SIG-M5 (cell line): ENCODE results near the gene ALDH9A1.
"Not testable (repeated sequence)": the region's sequence is repeated elsewhere in the genome, so short reads cannot be mapped to it uniquely, and the experiment has no call there.

Experiments
- DNase-seq: peaks from one replicate; lab custom pipeline; 2025; lab: John Stamatoyannopoulos, UW

Gene ALDH9A1

DNA sequence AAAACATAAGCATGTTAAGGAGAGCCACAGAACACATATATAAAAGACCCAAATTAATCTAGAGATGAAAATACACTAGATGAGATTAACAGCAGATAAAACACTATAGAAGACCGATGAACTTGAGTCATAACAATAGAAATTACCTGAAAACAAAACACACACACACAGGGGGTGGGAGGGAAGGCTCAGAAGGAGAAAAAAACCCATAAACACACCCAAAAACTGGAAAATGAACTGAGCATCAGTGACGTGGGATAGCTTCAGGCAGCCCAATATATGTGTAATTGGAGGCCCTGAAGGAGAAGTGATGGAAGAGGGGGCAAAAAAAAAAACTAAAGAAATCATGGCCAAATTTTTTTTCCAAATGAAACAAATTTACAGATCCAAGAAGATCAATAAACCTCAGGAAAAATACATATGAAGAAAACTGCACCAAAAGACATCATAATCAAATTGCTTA, 11.4 kb downstream of the ALDH9A1 start:
- no peak for DNase-seq

DNA sequence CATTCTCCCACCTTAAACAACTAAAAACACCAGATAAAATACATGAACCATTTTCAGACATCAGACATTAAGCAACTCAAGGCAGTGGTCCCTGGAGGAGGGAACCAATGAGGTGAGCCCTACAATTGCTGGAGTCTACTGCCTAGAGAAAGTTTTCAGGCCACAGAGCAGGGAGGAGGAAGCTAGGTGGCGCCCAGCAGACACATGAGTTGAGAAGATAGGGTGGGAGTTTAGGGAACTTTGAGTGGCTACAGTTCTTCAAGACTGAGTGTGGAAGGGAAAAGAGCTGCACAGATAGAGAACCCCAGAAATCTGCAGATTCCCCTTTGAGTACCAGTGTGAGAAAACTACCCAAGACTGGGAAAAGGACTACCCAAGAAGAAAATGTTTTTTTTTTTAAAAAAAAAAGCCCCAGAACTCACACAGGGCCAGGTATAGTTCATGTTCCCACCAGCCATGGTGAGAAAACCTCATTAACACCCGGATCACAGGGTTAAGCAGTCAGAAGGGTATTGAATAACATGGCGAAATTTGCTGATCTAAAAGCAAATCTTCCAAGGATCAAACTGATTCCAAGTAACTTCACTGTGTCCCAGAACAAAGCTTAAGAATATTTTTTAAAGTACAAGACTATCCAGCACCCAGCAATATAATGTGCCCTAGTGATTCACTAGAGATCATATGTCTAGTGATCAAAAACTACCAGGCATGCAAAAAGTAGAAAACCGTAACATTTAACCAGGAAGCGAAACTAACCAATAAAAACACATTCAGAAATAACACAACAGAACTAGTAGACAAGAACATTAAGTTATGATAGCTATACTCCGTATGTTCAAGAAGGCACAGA, 12.0 kb downstream of the ALDH9A1 start:
- DNase-seq: no peak

DNA sequence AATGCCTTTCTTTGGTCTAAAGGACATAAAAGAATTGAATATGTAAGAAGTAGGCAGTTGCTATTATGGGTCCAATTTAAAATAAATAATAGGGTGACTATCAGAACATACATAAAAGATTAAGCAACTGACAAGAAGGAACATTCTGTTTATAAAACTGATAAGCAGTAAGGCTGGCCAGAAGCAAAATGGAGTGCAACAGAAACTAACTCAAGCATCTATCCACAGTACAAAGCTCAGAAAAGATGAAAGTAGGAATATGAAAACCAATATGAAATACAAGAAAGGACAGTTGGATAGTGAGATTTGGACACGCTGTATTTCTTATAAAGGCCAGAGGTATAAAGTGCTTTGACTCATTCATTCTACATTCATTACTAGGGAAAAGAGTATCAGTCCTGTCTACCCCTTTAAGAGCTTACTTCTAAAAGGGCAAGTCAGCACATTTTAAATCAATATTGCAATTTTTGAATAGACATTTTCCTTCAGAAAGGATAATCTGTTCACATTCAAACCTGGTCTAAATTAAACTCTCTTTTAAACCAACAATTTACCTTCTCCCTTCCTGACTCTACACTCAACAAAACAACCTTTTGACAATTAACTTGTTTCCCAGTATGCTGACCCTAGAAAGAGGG, 14.4 kb downstream of the ALDH9A1 start:
- no peak for DNase-seq

DNA sequence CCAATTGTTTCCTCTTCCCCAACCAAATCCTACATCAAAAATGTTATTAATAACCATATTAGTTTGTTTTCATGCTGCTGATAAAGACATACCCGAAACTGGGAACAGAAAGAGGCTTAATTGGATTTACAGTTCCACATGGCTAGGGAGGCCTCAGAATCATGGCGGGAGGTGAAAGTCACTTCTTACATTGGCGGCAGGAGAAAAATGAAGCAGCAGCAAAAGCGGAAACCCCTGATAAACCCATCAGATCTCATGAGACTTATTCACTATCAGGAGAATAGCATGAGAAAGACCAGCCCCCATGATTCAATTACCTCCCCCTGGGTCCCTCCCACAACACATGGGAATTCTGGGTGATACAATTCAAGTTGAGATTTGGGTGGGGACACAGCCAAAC, 17.6 kb downstream of the ALDH9A1 start:
- not testable (repeated sequence) for DNase-seq

DNA sequence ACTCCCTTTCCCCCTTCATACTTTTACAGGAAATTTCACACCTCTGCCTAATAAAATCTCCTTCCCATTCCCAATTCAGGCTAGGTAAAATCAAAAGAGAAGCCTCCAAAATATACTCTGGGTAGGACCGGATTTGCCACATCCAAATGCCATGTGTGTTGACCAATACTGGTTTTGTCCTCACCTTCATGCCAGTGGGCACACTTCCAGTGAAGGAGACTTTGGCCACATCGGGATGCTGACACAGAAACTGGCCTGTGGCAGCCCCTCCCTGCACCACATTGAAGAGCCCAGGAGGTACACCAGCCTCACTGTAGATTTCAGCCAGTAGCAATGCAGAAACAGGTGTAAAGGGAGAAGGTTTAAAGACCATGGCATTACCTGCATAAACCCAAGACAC, 18.1 kb downstream of the ALDH9A1 start:
- no peak for DNase-seq

DNA sequence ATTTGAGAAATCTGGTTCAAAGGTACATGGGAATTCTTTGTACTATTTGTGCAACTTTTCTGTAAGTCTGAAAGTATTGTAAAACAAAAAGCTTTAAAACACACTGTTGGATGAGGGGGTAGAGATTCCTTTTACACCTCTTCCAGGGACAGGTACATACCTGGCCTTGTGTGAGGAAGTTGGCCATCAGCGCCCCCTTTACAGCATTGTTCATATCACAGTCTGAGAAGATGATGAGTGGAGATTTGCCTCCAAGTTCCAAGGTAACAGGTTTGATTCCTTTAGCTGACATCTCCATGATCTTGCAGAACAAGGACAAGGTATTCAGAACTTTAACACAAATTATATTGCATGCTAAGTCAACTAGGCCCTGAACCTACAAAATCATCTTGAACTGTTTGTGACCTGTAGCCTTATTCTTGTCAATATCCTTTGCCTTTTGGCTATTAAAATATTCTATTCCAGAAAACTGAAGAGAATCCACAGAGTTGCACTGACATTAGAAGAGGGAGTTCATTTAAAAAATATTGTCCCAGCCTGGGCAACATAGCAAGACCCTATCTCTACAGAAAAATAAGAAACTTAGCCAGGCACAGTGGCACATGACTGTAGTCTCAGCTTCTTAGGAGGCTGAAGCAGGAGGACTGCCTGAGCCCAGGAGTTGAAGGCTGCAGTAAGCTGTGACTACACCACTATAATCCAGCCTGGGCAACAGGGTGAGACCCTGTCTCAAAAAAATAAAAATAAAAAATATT, 18.9 kb downstream of the ALDH9A1 start:
- no peak for DNase-seq

DNA sequence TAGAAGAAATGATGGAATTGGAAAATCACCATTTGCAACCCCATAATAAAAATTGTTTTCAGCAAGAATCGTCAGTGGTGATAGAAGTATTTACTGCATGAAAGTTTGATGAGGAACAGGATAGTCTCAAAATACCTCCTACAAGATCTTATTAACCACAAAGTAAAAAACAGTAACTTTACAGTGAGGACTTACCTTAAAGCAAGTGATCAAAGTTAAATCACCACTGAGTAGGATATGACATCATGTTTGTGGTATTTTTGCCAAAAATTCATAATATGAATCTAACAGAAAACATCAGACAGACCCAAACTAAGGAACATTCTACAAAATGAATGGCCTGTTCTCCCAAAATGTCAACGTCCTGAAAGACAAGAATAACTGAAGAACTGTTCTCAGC, 19.9 kb downstream of the ALDH9A1 start:
- no peak for DNase-seq

DNA sequence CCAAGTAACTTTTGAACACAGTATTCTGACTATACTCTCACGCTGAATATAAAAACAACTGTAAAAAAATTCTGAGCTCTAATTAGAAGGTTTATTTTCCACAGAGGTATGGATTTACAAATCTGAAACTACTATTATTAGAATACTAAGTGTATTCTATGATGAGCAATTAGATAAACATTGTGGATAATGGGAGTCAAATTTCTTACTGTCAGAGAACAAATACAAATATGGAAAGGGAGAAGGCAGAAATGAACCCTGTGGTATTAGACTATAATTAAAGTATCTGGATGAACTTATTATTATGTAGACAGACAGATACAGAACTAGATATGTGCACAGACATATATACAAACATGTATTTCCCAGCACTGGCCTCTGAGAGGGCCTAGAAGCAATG, 22.6 kb downstream of the ALDH9A1 start:
- no peak for DNase-seq

DNA sequence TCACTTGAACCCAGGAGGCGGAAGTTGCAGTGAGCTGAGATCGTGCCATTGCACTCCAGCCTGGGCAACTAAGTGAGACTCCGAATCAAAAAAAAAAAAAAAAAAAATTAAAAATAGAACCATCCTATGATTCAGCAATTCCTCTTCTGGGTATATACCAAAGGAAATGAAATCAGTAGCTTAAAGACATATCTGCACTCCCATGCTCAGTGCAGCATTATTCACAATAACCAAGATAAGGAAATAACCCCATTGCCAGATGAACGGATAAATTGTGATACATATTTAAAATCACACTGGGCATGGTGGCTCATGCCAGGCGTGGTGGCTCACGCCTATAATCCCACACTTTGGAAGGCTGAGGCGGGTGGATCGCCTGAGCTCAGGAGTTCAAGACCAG, 23.8 kb downstream of the ALDH9A1 start:
- DNase-seq: no peak

DNA sequence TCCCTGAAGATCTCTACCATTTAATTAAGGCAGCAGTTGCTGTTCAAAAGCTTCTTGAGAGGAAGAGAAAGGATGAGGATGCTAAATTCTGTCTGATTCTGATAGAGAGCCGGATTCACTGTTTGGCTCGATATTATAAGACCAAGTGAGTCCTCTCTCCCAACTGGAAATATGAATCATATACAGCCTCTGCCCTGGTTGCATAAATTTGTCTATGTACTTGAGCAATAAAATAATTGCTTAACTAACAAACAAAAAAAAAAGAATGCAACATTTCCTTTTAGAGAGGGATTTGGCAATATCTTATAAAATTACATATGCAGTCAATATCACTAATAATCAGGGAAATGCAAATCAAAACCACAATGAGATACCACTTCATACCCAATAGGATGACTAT, 26.8 kb downstream of the ALDH9A1 start:
- DNase-seq: no peak

DNA sequence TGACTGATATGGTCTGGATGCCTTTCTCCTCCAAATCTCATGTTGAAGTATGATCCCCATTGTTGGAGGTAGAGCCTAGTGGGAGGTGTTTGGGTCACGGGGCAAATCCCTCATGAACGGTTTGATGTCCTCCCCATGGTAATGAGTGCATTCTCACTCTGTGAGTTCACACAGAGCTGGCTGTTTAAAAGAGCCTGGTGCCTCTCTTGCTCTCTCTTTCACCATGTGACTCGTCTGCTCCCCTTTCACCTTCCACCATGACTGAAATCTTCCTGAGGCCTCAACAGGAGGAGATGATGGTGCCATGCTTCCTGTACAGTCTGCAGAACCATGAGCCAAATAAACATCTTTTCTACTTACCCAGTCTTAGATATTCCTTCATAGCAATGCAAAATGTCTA, 30.2 kb downstream of the ALDH9A1 start:
- DNase-seq: no peak

DNA sequence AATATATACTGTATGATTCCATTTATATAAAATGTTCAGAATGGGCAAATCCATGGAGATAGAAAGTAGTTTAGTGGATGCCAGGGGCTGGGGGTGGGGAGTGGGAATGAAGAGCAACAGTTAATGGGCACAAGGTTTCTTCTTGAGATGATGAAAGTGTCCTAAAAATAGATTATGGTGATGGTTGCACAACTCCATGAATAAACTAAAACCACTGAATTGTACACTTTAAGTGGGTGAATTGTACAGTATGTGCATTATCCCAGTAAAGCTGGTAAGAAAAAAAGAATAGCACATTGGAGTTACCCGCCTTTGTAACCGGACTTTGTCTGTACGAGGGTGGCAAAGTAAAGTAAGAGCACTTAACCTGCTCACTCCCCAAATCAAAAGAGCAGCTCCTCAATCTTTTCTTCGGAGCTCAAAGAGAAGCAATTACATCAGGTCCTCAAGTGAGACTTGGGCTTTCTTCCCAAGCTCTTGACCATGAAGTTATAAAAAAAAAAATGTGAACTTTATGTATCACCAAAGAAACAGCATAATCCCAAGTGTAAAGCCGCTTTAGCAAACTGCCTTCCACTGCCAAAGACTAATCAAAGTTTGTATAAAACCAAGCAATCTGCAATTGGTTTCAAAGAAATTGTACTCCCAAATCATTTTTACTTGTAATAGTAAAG, 32.1 kb downstream of the ALDH9A1 start:
- no peak for DNase-seq

DNA sequence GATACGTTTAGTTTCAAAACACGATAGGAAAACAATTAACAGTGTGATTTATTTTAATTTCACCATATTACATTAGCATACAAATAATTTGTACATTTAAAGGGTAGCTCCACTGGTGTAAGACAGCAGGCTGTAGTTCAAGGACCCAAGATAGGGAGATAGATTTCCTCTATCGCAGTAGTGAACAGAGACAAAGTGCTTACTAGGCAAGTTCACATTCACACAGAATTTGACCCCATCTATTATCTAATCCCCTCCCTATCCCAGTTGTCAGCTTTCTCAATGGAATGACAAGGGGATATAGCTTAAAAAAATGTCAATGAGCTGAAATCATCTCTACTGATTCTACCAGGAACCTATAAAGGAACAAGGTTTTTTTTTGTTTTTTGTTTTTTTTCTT, 36.2 kb downstream of the ALDH9A1 start:
- DNase-seq: no peak

DNA sequence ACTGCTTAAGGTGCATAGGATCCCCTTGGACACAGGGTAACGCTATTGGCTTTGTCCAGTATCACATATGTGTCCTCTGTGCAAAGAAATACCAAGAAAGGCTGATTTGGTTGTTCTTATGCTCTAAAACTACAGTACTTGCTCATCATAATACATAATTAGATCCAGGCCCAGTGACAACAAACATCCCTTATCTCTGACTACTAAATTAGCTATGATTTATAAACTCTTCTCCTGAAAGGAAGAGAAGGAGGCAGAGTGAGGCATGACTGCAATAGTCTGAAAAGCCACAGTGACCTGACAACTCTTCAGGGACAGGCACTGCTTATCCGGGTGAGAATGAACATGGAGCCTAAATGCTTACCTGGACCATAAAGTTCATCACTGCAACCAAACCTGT, 36.7 kb downstream of the ALDH9A1 start:
- no peak for DNase-seq

DNA sequence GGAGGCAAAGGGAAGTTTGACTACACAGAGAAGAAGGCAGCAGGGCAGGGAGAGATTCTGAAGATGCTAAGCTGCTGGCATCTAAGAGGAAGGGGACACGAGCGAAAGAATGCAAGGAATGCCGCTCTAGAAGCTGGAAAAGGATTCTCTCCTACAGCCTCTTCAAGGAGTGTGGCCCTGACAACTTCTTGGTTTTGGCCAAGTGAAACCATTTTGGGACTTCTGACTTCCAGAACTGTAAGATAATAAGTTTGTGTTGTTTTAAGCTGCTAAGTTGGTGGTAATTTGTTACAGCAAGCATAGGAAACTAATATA, 38.8 kb downstream of the ALDH9A1 start:
- no peak for DNase-seq

DNA sequence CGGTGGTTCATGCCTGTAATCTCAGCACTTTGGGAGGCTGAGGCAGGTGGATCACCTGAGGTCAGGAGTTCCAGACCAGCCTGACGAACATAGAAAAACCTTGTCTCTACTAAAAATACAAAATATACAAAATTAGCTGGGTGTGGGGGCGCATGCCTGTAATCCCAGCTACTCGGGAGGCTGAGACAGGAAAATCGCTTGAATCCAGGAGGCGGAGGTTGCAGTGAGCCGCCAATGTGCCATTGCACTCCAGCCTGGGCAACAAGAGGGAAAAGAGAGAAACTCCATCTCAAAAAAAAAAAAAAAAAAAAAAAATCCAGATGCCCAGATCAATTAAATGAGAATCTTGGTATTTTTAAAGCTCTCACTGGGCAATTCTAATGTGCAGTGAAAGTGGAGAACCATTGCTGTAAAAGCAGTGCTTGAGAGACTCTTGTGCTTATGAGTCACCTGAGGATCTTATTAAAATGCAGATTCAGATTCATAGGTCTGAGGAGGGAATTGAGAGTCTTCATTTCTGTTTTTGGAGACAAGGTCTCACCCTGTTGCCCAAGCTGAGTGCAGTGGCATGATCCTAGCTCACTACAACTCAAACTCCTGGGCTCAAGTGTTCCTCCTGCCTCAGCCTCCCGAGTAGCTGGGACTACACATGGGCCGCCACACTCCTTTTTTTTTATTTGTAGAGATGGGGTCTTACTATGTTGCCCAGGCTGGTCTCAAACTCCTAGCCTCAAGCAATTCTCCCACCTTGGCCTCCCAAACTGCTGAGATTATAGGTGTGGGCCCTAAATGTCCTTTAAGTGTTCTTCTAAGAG, 39.4 kb downstream of the ALDH9A1 start:
- not testable (repeated sequence) for DNase-seq

DNA sequence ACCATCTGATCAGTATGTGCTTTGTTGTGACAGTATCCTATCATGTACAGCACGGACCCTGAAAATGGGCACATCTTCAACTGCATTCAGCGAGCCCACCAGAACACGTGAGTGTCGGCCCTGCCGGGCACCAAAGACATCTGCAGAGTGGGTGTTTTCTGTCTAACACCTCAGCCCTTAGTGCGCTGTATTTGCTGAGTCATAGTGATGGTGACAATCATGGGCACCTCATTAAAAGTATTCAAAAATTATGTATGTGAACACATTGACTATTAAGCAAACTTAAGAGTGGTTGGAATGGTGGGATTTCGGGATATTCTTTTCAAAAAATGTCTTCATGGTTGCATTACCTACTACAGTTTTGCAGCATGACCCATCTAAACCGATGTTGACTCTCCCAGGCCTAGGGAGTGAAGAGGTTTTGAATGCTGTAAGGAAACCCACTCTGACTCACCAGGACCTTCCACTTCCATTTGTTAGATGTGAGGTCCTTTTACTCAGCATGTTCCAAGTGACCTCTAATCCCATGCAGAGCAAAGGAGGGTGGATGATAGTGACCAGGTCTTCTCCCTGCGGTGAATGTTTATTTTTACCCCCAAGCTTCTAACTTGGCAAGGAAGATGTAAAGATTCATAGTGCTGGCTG, 47.3 kb downstream of the ALDH9A1 start:
- no peak for DNase-seq

DNA sequence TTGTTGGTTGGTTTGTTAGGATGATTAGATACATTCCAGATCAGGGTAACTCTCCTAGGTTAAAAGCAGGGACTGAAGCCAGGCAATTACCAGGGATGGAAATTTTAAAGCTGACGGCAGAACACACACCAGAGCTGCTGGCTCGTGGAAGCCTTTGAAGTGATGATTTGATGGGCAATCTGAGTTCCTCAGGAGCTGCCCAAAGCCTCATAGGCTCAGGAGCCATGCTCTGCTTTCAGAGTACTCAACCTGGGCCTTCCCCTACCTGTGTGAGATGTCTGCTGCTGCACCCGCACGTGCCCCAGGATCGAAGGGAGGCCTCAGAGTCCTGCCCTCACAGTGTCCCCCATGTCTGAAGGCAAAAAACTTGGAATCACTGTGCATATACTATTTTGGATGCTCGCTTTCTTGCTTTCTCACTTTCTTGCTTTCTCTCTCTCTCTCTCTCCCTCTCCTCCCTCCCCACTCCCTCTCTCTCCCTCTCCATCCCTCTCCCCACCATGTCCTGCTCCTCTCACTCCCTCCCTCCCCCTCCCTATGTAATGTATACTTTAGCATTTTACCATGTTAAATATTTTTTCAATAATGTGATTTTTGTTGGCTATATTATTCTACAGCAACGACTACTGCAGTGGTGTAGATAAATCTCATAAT, 49.3 kb downstream of the ALDH9A1 start:
- no peak for DNase-seq

DNA sequence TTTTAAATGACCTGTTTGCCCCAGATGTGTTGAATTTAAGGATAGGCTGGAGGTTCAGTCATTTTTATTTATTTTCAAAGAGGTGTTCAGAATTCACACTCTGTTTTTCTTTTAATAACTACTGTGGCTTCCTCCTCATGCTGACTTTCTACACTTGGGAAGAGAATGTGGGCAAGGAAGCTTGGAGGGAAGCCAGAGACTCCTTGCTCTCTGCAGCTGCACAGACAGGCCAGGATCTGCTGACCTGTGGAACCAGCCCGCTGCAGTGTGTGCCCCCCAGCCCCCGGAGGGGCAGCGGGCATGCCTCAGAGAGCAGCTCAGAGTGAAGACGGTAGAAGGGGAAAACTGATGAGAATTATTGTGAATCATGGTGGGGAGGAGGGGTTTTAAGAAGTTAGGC, 50.4 kb downstream of the ALDH9A1 start:
- DNase-seq: no peak

DNA sequence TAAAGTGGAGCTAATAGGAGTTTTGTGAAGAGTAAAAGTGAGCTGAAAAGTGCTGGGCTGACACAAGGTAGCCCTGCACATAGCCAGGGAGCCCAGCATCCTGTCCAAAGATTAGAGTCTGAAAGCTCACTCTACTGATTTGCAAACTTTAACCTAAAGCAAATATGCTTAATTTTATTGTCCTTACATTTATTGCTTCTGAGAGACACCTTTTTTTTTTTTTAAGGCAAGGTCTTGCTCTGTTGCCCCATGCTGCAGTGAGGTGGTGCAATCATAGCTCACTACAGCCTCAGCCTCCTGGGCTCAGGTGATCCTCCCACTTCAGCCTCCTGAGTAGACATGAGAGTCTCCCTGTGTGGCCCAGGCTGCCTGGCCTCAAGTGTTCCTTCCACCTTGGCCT, 50.8 kb downstream of the ALDH9A1 start:
- DNase-seq: no peak
